Lung microvascular endothelial cell (primary cell): ENCODE results near the gene MBTPS1. TPM values are rescaled to one million over a fixed set of nuclear protein-coding genes. Genes with fewer than 3 reads are reported as not detected.

ENCODE experiments used
- DNase-seq, 2 donors: peaks; one replicate each; pipeline versions ENCODE4 v3.0.0 to v3.0.0-alpha.2; 2010; ENCODE audit warnings: low read depth in 2 of 2
- total RNA-seq: library from RNA; depleted of rRNA; stranded (reverse); fragments of >200 nt; gene quantifications from 2 replicates; pipeline ENCODE4 v1.2.1, GENCODE V29; 2014

The MBTPS1 gene
- total RNA-seq = 74.3 and 106 TPM in 2 replicates

GRCh38 chr16:84116720-84117493 lies at the start of gene MBTPS1:
Gene MBTPS1, minus strand, starts transcription at chr16:84116942. Its CDS starts 15,159 bp downstream, at chr16:84101783.
- DNase-seq = peak; percentile 98 to 99

DNA sequence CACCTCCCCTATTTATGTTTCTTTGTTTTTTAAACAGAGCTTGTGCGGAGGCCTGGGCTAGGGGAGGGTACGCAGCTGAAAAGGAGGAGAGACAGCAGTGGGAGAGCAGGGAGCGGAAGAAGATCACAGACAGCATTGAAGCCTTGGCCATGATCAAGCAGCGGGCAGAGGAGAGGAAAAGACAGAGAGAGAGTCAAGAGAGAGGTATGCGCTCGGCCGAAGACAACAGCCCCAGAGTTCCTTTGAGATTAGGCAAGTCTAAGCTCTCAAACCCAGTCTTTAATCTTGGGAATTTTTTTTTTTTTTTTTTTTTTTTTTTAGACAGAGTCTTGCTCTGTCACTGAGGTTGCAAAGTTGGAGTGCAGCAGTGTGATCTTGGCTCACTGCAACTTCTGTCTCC lies 49.0 kb upstream of the MBTPS1 start:
- DNase-seq = no peak

GRCh38 chr16:84161801-84162200 lies 45.1 kb upstream of the MBTPS1 start:
- DNase-seq = no peak

GRCh38 chr16:84161037-84161436 lies 44.3 kb upstream of the MBTPS1 start:
- DNase-seq = no peak

DNA sequence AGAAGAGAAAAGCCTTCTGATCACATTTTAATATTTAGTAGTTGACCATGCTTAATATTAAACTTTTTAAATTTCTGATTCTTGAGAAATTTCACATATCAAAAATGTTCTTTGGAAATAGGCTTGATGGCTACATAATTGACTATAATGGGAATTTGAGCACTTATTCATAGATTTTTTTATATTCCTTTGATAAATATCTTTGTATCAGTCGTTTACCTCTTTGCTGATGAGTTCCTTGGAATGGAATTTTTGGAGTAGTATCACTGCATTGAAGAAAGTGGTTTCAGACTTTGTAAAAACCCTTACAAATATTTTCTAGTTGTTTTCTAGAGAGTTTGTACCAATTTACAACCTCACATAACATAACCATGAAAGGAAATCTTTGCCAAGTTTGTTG lies 43.1 kb upstream of the MBTPS1 start:
- DNase-seq = no peak

- DNase-seq = no peak
Observed at GRCh38 chr16:84159007-84159406, 42.3 kb upstream of the MBTPS1 start.

GRCh38 chr16:84156342-84156784 lies 39.6 kb upstream of the MBTPS1 start:
- DNase-seq = no peak

DNA sequence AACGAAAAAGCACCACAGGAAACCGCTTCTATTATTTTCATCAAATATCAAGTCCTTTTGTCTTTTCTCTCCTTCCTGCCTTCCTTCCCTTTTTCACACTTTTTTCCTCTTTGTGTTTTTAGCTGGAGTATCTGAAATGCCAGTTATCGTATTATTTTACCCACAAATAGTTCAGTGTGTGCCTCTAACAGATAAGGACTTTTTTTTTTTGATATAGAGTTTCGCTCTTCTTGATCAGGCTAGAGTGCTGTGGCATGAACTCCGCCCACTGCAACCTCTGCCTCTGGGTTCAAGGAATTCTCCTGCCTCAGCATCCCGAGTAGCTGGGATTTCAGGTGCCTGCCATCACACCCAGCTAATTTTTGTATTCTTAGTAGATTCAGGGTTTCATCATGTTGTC lies 39.0 kb upstream of the MBTPS1 start:
- no peak for DNase-seq

DNA sequence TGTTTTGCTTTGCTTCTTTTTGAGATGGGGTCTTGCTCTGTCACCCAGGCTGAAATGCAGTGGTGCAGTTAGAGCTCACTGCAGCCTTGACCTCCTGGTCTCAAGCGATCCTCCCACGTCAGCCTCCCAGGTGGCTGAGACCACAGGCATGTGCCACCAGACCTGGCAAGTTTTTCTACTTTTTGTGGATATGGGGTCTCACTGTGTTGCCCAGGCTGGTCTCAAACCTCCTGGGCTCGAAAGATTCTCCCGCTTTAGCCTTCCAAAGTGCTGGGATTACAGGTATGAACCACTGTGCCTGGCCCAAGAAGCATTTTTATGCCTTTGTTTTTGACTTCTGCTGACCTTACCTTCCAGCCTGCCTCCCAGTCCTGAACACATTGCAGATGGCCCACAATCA lies 38.5 kb upstream of the MBTPS1 start:
- no peak for DNase-seq

DNA sequence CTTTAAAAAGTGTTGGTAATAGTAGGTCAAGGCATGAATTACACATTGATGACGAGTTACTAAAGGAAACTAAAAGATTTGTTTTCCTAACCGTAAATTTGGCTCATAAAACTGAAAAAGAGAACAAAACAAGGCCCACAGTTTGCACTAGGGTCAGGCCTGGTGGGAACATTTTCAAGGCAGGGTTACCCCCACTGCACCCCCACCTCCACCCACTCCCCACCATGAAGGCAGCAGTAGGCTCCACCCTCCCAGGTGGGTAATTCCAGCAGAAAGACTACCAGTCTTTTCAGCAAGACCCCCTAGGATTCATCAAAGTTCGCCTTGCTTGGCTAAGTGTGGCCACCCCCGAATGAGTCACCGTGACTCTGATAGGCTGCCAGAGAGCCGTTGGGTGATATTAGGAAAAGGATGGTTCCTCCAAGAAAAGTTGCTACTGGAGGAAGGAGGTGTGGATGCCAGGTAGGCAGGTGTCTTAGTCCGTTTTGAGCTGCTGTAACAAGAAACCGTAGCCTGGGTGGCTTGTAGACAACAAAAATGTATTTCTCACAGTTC lies 37.0 kb upstream of the MBTPS1 start:
- DNase-seq = no peak

DNA sequence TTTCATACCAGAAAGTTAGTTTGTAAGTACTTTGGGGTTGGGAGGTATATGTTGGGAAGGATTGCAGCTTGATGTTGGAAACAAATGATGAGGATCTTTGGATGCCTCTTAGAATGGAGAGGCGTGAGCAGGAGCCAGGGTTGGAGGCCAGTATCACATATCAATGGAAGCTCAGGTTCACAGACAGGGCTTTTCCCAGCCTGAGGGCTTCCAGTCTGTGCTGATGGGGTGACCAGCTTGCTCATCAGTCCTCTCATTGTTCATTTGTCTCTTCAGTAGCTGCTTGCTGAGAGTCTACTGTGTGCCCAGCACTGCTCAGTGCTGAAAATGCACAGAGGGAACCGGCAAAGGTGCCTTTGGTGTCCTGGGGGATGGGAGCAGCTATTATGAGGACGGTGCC lies 34.2 kb upstream of the MBTPS1 start:
- no peak for DNase-seq

- peak; percentile 87 to 92 for DNase-seq
Observed at GRCh38 chr16:84144859-84145639, 28.3 kb upstream of the MBTPS1 start, which contains the start of the genes DNAAF1 and HSDL1. Gene DNAAF1, plus strand, starts transcription at chr16:84145308. Its CDS starts 133 bp downstream, at chr16:84145441. Gene HSDL1, minus strand, starts transcription at chr16:84145177. Its CDS starts 13,856 bp downstream, at chr16:84131321.

GRCh38 chr16:84144209-84144858 lies 27.6 kb upstream of the MBTPS1 start:
- DNase-seq = peak; percentile 31 to 51

DNA sequence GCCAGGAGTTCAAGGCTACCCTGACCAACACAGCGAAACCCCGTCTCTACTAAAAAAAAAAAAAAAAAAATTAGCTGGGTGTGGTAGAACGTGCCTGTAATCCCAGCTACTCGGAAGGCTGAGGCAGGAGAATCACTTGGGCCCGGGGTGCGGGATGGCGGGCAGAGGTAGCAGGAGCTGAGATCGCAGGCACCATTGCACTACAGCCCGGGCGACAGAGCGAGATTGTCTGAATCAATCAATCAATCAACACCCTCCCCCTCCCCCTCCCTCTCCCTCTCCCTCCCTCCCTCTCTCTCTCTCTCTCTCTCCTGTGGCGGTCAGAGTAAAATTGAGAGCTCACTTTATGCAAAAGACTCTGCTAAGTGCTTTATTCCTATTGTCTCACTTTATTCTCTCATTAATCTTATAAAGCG lies 27.1 kb upstream of the MBTPS1 start:
- peak; percentile 10 to 60 for DNase-seq

DNA sequence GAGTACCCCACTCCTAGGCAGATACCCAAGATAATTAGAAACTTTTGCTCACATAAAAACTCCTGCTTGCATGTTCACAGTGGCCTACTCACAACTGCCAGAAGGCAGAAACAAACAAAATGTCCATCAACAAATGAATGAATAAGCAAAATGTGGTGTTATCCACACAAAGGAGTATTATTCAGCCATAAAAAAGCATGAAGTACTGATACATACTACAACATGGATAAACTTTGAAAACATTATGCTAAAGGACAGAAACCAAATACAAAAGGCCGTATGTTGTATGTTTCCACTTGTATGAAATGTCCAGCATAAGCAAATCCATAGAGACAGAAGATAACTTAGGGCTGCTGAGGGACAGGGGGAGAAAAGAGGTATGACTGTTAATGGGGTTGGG lies 26.3 kb upstream of the MBTPS1 start:
- DNase-seq = no peak

DNA sequence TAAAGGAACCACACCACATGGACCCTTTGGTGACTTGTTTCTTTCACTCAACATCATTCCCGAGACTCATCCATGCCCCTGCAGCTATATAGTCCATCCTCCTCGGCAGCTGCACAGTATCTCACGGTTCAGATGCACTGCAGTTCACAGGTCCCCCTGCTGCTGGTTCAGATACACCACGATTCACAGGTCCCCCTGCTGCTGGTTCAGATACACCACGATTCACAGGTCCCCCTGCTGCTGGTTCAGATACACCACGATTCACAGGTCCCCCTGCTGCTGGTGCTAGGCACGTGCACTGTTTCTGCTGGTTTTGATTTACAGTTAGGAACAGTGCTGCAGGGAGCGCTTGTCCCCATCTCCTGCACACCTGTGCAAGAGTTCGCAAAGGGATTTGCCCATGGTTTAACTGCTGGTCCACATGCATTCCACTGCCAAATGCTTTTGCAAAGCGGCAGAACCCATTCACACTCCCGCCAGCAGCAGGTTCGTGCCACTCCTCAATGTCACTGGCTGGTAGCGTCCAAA lies 24.5 kb upstream of the MBTPS1 start:
- peak in 1 of 2 donors; percentile 18 for DNase-seq

DNA sequence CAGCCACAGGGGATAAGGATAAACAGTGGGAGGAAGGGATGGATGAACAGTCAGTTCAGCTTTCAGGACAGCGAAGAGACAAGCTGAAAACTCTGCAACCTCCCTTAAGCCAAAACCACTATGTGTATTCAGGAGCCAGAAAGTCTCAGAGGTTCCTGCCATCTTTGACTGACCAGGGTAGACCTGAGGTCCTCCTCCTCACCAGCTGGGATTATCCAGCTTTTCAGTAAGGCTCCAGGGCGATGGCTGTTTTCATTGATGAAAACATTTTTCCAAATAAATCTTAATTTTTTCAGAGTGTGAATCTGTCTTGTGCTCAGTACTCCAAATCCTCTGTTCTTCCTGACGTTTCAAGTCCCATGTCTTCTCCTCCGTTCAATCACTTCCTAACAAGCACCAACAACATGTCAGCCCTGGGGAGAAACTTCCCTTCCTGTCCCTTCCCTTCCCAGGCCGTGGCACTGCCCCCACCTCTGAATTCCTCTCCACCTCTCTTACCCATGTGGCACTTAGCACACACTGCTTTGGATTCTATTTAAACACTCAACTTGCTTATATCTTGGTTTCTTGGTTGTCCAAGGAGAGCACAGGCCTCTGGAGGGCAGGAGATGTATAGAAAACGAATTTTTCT lies 23.0 kb upstream of the MBTPS1 start:
- DNase-seq = no peak

DNA sequence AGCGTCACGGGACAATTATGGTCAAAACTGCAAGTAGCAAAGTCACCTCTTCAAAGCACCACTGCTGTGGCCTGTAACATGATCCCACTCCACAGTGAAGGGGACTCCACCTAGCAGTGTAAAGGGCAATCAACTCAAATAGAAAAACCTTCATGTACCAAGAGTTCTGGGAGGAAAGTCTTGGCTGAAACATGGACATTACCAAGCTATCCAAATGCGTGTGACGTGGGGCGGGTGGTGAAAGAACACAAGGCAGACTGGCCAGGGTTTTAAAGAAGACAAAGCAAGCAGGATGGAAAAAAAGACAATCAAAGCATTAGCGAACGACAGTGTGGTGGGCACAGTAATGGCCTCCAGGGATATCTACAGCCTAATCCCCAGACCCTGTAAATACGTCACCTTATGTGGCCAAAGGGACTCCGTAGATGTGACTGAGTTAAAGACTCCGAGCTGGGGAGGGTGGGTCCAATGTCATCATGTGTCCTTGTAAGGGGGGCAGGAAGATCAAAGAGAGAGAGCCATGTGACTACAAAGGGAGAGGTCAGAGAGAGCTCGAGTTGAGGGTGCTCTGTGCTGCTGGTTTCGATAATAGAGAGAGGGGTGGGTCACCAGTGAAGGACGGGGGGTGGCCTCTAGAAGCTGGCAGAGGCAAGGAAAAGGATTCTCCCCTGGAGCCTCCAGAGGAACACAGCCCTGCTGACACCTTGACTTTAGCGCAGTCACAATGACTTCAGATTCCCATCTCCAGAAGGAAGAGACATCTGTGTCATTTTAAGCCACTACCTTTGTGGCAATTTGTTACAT lies 22.3 kb upstream of the MBTPS1 start:
- peak; percentile 37 to 74 for DNase-seq

DNA sequence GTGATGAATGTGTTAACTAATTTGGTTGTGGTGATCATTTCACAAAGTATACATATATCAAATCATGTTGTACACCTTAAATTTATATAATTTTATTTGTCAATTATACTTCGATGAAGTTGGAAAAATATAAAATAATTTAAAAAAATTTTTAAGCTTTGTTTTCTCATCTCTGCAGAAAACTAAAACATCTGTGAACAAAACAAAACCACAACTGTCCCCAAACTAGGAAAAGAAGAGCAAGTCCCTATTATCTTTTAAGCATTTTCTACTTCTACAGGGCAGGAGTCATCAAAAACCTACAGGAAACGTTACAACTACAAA lies 21.7 kb upstream of the MBTPS1 start:
- no peak for DNase-seq

- DNase-seq = no peak
Observed at GRCh38 chr16:84137769-84138357, 21.1 kb upstream of the MBTPS1 start.
